CD4-positive, alpha-beta memory T cell (primary cell): ENCODE results near the gene SHISAL2B. TPM values are rescaled to one million over a fixed set of nuclear protein-coding genes. Genes with fewer than 3 reads are reported as not detected.

Experiments
- CTCF ChIA-PET: fragments of 350-600 bp; sonication (Branson Sonifier 250); formaldehyde crosslinking; loops from one replicate; lab custom pipeline; 2021; ENCODE audit warnings: inconsistent platforms; ENCODE audit not compliant: partially characterized antibody; lab: Charles Lee
- POLR2A ChIA-PET: fragments of 350-600 bp; sonication (Branson Sonifier 250); formaldehyde crosslinking; loops from one replicate; lab custom pipeline; 2021; ENCODE audit not compliant: partially characterized antibody; lab: Charles Lee
- DNase-seq, 5 donors: peaks; one replicate each; pipeline versions ENCODE4 v3.0.0 to v3.0.0-alpha.2; 2020 to 2022; ENCODE audit warnings: mixed read lengths in 1 of 5
- H3K27ac ChIP-seq: one replicate; pipeline ENCODE4 v1.7.0; 2013; ENCODE audit warnings: low read depth, low read length
- H3K27me3 ChIP-seq: 2 replicates; pipeline ENCODE4 v1.7.0; 2013; ENCODE audit warnings: mild to moderate bottlenecking, low read length, moderate library complexity; ENCODE audit not compliant: insufficient read depth
- H3K36me3 ChIP-seq: 2 replicates; pipeline ENCODE4 v1.7.0; 2013; ENCODE audit warnings: mild to moderate bottlenecking, low read length, moderate library complexity; ENCODE audit not compliant: insufficient read depth
- H3K4me1 ChIP-seq: 2 replicates; pipeline ENCODE4 v1.7.0; 2013; ENCODE audit warnings: mild to moderate bottlenecking, low read length, moderate library complexity; ENCODE audit not compliant: insufficient read depth
- H3K4me3 ChIP-seq, 2 donors: one replicate each; pipeline ENCODE4 v1.7.0; 2013; ENCODE audit warnings: low read length in 2 of 2, mild to moderate bottlenecking in 1 of 2
- H3K9me3 ChIP-seq, 2 donors: one replicate each; pipeline ENCODE4 v1.7.0; 2013; ENCODE audit warnings: low read length in 2 of 2, control low read depth in 1 of 2; ENCODE audit not compliant: control insufficient read depth in 1 of 2
- H3K27ac Mint-ChIP-seq, 7 donors: one replicate each; pipeline ENCODE4 v1.8.0; 2020 to 2021; ENCODE audit warnings: mixed read lengths in 7 of 7, mild to moderate bottlenecking in 6 of 7, inconsistent platforms in 3 of 7, moderate library complexity in 3 of 7
- H3K27me3 Mint-ChIP-seq, 2 donors: one replicate each; pipeline ENCODE4 v1.8.0; 2020 to 2021; ENCODE audit warnings: mixed read lengths in 2 of 2
- H3K36me3 Mint-ChIP-seq, 2 donors: one replicate each; pipeline ENCODE4 v1.8.0; 2020 to 2021; ENCODE audit warnings: mixed read lengths in 2 of 2, inconsistent platforms in 1 of 2, mild to moderate bottlenecking in 1 of 2
- H3K4me1 Mint-ChIP-seq, 4 donors: one replicate each; pipeline ENCODE4 v1.8.0; 2020 to 2021; ENCODE audit warnings: mixed read lengths in 4 of 4, mild to moderate bottlenecking in 1 of 4
- H3K4me3 Mint-ChIP-seq, 8 donors: one replicate each; pipeline ENCODE4 v1.8.0; 2020 to 2021; ENCODE audit warnings: mixed read lengths in 8 of 8, mild to moderate bottlenecking in 7 of 8, moderate library complexity in 6 of 8, inconsistent platforms in 3 of 8
- H3K9me3 Mint-ChIP-seq, 8 donors: one replicate each; pipeline ENCODE4 v1.8.0; 2020 to 2021; ENCODE audit warnings: mixed read lengths in 8 of 8, mild to moderate bottlenecking in 5 of 8, inconsistent platforms in 3 of 8, moderate library complexity in 1 of 8
- intact Hi-C: fragments of 100-400 bp; cut with micrococcal nuclease; formaldehyde crosslinking; loops from one replicate; pipeline ENCODE4 v1.15.1; 2023
- polyA plus RNA-seq, 2 donors: library from polyadenylated mRNA; unstranded; fragments of 300-500 nt; fragmentation: Illumina TruSeq; gene quantifications; one replicate each; pipeline ENCODE4 v1.2.3, GENCODE V29; 2021
- total RNA-seq, 2 experiments: library from RNA; stranded (reverse); gene quantifications; one replicate each; pipeline ENCODE4 v1.2.3, GENCODE V29; 2021

Gene SHISAL2B
- total and polyA plus RNA-seq, 4 experiments from 2014 or later: not detected

GRCh38 chr5:64763948-64764503 is 73.7 kb downstream of the SHISAL2B start:
- ChIA-PET POLR2A (no interaction called here), CTCF (no interaction called here)
- H3K4me3 Mint-ChIP-seq: peak overlapping the region in 1 of 8 donors; percentile 0
- H3K27ac ChIP-seq: no peak overlapping the region
- H3K4me3 ChIP-seq: no peak overlapping the region
- H3K9me3 ChIP-seq: no peaks in the 10 kb centered on the region
- H3K36me3 Mint-ChIP-seq: peaks cover 12 to 29% of the 10 kb centered on the region in 2 donors
- H3K4me1 ChIP-seq: peaks cover 36% of the 10 kb centered on the region
- no peaks in the 10 kb centered on the region for H3K9me3 Mint-ChIP-seq
- no peak for DNase-seq
- intact Hi-C loops: no loop called here
- peak overlapping the region in 1 of 7 donors; percentile 81 for H3K27ac Mint-ChIP-seq
- no peaks in the 10 kb centered on the region for H3K27me3 ChIP-seq
- H3K36me3 ChIP-seq: no peaks in the 10 kb centered on the region
- H3K27me3 Mint-ChIP-seq: no peaks in the 10 kb centered on the region
- peaks cover 34 to 69% (median 48%) of the 10 kb centered on the region in 4 donors for H3K4me1 Mint-ChIP-seq

GRCh38 chr5:64765804-64766504 is 75.7 kb downstream of the SHISAL2B start:
- H3K27ac ChIP-seq: no peak overlapping the region
- no peaks in the 10 kb centered on the region for H3K36me3 ChIP-seq
- ChIA-PET CTCF (interaction anchor here (1.1 to 3.1 kb wide), 2 partner anchors 17 to 45 kb away, joined by 3 to 14 read pairs; no protein-coding TSS in a partner anchor), POLR2A (no interaction called here)
- H3K36me3 Mint-ChIP-seq: peaks cover 5 to 22% of the 10 kb centered on the region in 2 donors
- peaks cover 52% of the 10 kb centered on the region for H3K4me1 ChIP-seq
- H3K4me3 Mint-ChIP-seq: peak overlapping the region in 5 of 8 donors; percentile 0 to 71 (median 12)
- intact Hi-C loops: no loop called here
- peaks cover 38 to 67% (median 50%) of the 10 kb centered on the region in 4 donors for H3K4me1 Mint-ChIP-seq
- no peaks in the 10 kb centered on the region for H3K9me3 Mint-ChIP-seq
- peak in 1 of 5 donors; percentile 5 for DNase-seq
- no peaks in the 10 kb centered on the region for H3K9me3 ChIP-seq
- H3K27me3 ChIP-seq: no peaks in the 10 kb centered on the region
- H3K4me3 ChIP-seq: no peak overlapping the region
- no peaks in the 10 kb centered on the region for H3K27me3 Mint-ChIP-seq
- peak overlapping the region in 6 of 7 donors; percentile 0 to 89 (median 4) for H3K27ac Mint-ChIP-seq

- POLR2A ChIA-PET: interaction anchor here (2.0 kb wide), 1 partner anchor 9 kb away, joined by 10 read pairs; no protein-coding TSS in a partner anchor
These were observed 76.6 kb downstream of the SHISAL2B start for GRCh38 chr5:64766941-64767340.

More at GRCh38 chr5:64766941-64767340, 76.6 kb downstream of the SHISAL2B start:
- Histone ChIP-seq H3K4me1 (peaks cover 47% of the 10 kb centered on the region), H3K36me3 (no peaks in the 10 kb centered on the region), H3K4me3 (peak overlapping the region in 1 of 2 donors; percentile 94), H3K9me3 (no peaks in the 10 kb centered on the region), H3K27ac (no peak overlapping the region), H3K27me3 (no peaks in the 10 kb centered on the region)
- Mint-ChIP-seq H3K27ac (peak overlapping the region in 6 of 7 donors; percentile 26 to 98 (median 72)), H3K4me1 (peaks cover 43 to 73% (median 51%) of the 10 kb centered on the region in 4 donors), H3K36me3 (peaks cover 5 to 21% of the 10 kb centered on the region in 2 donors), H3K4me3 (peak overlapping the region; percentile 1 to 100 (median 99)), H3K9me3 (no peaks in the 10 kb centered on the region), H3K27me3 (no peaks in the 10 kb centered on the region)
- intact Hi-C loops: no loop called here
- CTCF ChIA-PET: interaction anchor here (1.1 to 3.1 kb wide), 2 partner anchors 17 to 44 kb away, joined by 3 to 14 read pairs; no protein-coding TSS in a partner anchor
- DNase-seq: no peak

Other genes starting within 250 kb of the SHISAL2B start
- gene RGS7BP, start 184.5 kb upstream of the SHISAL2B start, total RNA-seq: not detected
- gene RGS7BP, start 184.5 kb upstream of the SHISAL2B start, polyA plus RNA-seq: not detected
- 10 to 100 TPM; 18.4 to 20.2 TPM for gene SREK1IP1, start 78.2 kb downstream of the SHISAL2B start, total RNA-seq
- 10 to 100 TPM; 19.3 to 28.3 TPM for gene SREK1IP1, start 78.2 kb downstream of the SHISAL2B start, polyA plus RNA-seq
- gene CWC27, start 78.4 kb downstream of the SHISAL2B start, total RNA-seq: 10 to 100 TPM; 16.8 to 17.8 TPM
- 10 to 100 TPM; 28.1 to 37.7 TPM for gene CWC27, start 78.4 kb downstream of the SHISAL2B start, polyA plus RNA-seq